Tibial artery (tissue), 4 donors: ENCODE data around the gene MAPK8.

Experiments used
- DNase-seq, 2 donors: peaks; one replicate each; pipeline ENCODE4 v3.0.0-alpha.2; 2019
- H3K27ac ChIP-seq, 2 donors: fragments of 200-600 bp; sonication (generic) in 1 of 2; 1 replicate in 1 of 2; 2 replicates in 1 of 2; pipeline ENCODE4 v1.5.1; 2018 to 2019; ENCODE audit warnings: mild to moderate bottlenecking in 1 of 2
- H3K27me3 ChIP-seq, 2 donors: fragments of 200-600 bp; sonication (generic) in 1 of 2; one replicate each; pipeline versions ENCODE4 v1.5.1 to v1.6.0; 2016 to 2019
- H3K36me3 ChIP-seq, 3 donors: fragments of 200-600 bp; sonication (generic) in 2 of 3; one replicate each; pipeline ENCODE4 v1.5.1; 2016 to 2019; ENCODE audit warnings: mild to moderate bottlenecking in 2 of 3
- H3K4me1 ChIP-seq, 4 donors: fragments of 200-600 bp; sonication (generic) in 2 of 4; 1 replicate in 3 of 4; 2 replicates in 1 of 4; pipeline ENCODE4 v1.5.1; 2016 to 2019
- H3K4me3 ChIP-seq, 2 donors: fragments of 200-600 bp; sonication (generic) in 1 of 2; 1 replicate in 1 of 2; 2 replicates in 1 of 2; pipeline ENCODE4 v1.5.1; 2018 to 2019; ENCODE audit warnings: mild to moderate bottlenecking in 2 of 2
- H3K9me3 ChIP-seq, 3 donors: fragments of 200-600 bp; sonication (generic) in 1 of 3; one replicate each; pipeline ENCODE4 v1.5.1; 2016 to 2019
- CTCF ChIP-seq, 2 experiments: fragments of 200-600 bp in 1 of 2; fragments of 450-650 bp in 1 of 2; IDR thresholded peaks; one replicate each; pipeline ENCODE4 v1.5.1; 2017 to 2019; ENCODE audit warnings: antibody characterized with exemption in 2 of 2, mild to moderate bottlenecking in 1 of 2, moderate library complexity in 1 of 2
- intact Hi-C: fragments of 100-400 bp; cut with DNase I; formaldehyde crosslinking; loops from one replicate; pipeline ENCODE4 v1.15.0; 2023; ENCODE audit warnings: low total_unique reads

The MAPK8 gene

GRCh38 chr10:48377751-48378530 is 71.5 kb downstream of the MAPK8 start:
- no peak overlapping the region for H3K27ac ChIP-seq
- H3K36me3 ChIP-seq: peaks cover 0 to 4% (median 0%) of the 10 kb centered on the region in 3 donors
- DNase-seq: no peak
- H3K27me3 ChIP-seq: no peaks in the 10 kb centered on the region
- H3K4me3 ChIP-seq: no peak overlapping the region
- H3K9me3 ChIP-seq: peaks cover 0 to 23% (median 6%) of the 10 kb centered on the region in 3 donors
- intact Hi-C loops: no loop called here
- TF ChIP-seq CTCF (IDR thresholded peaks at IDR 0.05): no peak
- peaks cover 0 to 3% (median 0%) of the 10 kb centered on the region in 4 donors for H3K4me1 ChIP-seq

GRCh38 chr10:48378675-48379074 is 72.2 kb downstream of the MAPK8 start:
- H3K4me3 ChIP-seq: no peak overlapping the region
- no peak for TF ChIP-seq CTCF (IDR thresholded peaks at IDR 0.05)
- H3K36me3 ChIP-seq: peaks cover 0 to 4% (median 0%) of the 10 kb centered on the region in 3 donors
- DNase-seq: no peak
- H3K9me3 ChIP-seq: peaks cover 0 to 23% (median 6%) of the 10 kb centered on the region in 3 donors
- peaks cover 0 to 3% (median 0%) of the 10 kb centered on the region in 4 donors for H3K4me1 ChIP-seq
- intact Hi-C loops: no loop called here
- H3K27me3 ChIP-seq: no peaks in the 10 kb centered on the region
- H3K27ac ChIP-seq: no peak overlapping the region

- Histone ChIP-seq H3K9me3 (peaks cover 0 to 17% (median 6%) of the 10 kb centered on the region in 3 donors), H3K4me3 (no peak overlapping the region), H3K27ac (no peak overlapping the region), H3K36me3 (peaks cover 0 to 4% (median 0%) of the 10 kb centered on the region in 3 donors), H3K4me1 (peaks cover 0 to 3% (median 0%) of the 10 kb centered on the region in 4 donors), H3K27me3 (no peaks in the 10 kb centered on the region)
- intact Hi-C loops: no loop called here
- no peak for DNase-seq
- no peak for TF ChIP-seq CTCF (IDR thresholded peaks at IDR 0.05)
These were observed 75.5 kb downstream of the MAPK8 start for GRCh38 chr10:48381971-48382370.

GRCh38 chr10:48382982-48383381 is 76.5 kb downstream of the MAPK8 start:
- Histone ChIP-seq H3K36me3 (peaks cover 0 to 4% (median 0%) of the 10 kb centered on the region in 3 donors), H3K4me3 (no peak overlapping the region), H3K9me3 (peaks cover 0 to 17% (median 6%) of the 10 kb centered on the region in 3 donors), H3K27ac (no peak overlapping the region), H3K4me1 (no peaks in the 10 kb centered on the region), H3K27me3 (no peaks in the 10 kb centered on the region)
- no peak for TF ChIP-seq CTCF (IDR thresholded peaks at IDR 0.05)
- no peak for DNase-seq
- intact Hi-C loops: no loop called here

GRCh38 chr10:48383393-48383792 is 76.9 kb downstream of the MAPK8 start:
- no peak for DNase-seq
- no peak overlapping the region for H3K27ac ChIP-seq
- intact Hi-C loops: no loop called here
- TF ChIP-seq CTCF (IDR thresholded peaks at IDR 0.05): no peak
- H3K9me3 ChIP-seq: peaks cover 0 to 17% (median 6%) of the 10 kb centered on the region in 3 donors
- no peaks in the 10 kb centered on the region for H3K4me1 ChIP-seq
- H3K4me3 ChIP-seq: no peak overlapping the region
- no peaks in the 10 kb centered on the region for H3K27me3 ChIP-seq
- H3K36me3 ChIP-seq: peaks cover 0 to 4% (median 0%) of the 10 kb centered on the region in 3 donors
